ENCODE measurements around the gene MOGAT3. TPM values are rescaled to one million over a fixed set of nuclear protein-coding genes. Genes with fewer than 3 reads are reported as not detected.

Gene MOGAT3
- total RNA-seq, 1 experiment from 2014 or later: 0.15 TPM

GRCh38 chr7:101174322-101174854 is 26.4 kb downstream of the MOGAT3 start:
- H3K4me3 Mint-ChIP-seq: peak overlapping the region; percentile 48 to 82
- Histone ChIP-seq H2BK120ac (ENCODE audit: low read depth, low read length, poor library complexity, severe bottlenecking) (no peak overlapping the region), H3K9me3 (ENCODE audit: control insufficient read depth, low read depth, low read length) (no peaks in the 10 kb centered on the region), H4K8ac (replicated peaks; ENCODE audit: insufficient read length, low read depth, low read length) (no peak overlapping the region), H3K79me2 (ENCODE audit: insufficient read depth, low read length) (no peaks in the 10 kb centered on the region), H3T11ph (ENCODE audit: low read length) (no peak overlapping the region), H3K4me2 (ENCODE audit: insufficient read depth, insufficient read length, low read length) (peak overlapping the region; percentile 68), H3K56ac (ENCODE audit: insufficient read length, low read depth, low read length) (no peak overlapping the region), H3K14ac (ENCODE audit: insufficient read depth, low read length) (no peak overlapping the region), H3K4me1 (ENCODE audit: insufficient read depth, low read length) (peaks cover 3% of the 10 kb centered on the region; the same call in 1 of the 2 replicates), H4K91ac (ENCODE audit: insufficient read length, low read depth, low read length) (no peak overlapping the region), H3K18ac (ENCODE audit: insufficient read length, low read depth, low read length) (no peak overlapping the region), H2AK5ac (ENCODE audit: insufficient read length, low read length) (no peak overlapping the region), H2BK12ac (ENCODE audit: insufficient read length, low read depth, low read length) (no peak overlapping the region), H2AFZ (ENCODE audit: low read length) (no peak overlapping the region), H2BK20ac (ENCODE audit: low read depth, low read length, poor library complexity, severe bottlenecking) (no peak overlapping the region), H3K23ac (ENCODE audit: insufficient read length, low read depth, low read length) (no peak overlapping the region), H4K5ac (ENCODE audit: insufficient read length, low read depth, low read length) (no peak overlapping the region), H4K20me1 (ENCODE audit: control insufficient read depth, insufficient read depth, insufficient read length) (no peaks in the 10 kb centered on the region), H3K9ac (ENCODE audit: extremely low read depth, insufficient read length, low read length) (no peak overlapping the region), H2BK5ac (ENCODE audit: insufficient read length, low read length) (no peak overlapping the region), H3K4ac (ENCODE audit: low read depth, low read length) (no peak overlapping the region), H3K27ac (ENCODE audit: insufficient read length, low read depth, low read length) (no peak overlapping the region), H3K27me3 (ENCODE audit: insufficient read depth, low read length) (peaks cover 69% of the 10 kb centered on the region), H2BK15ac (ENCODE audit: low read depth, low read length) (no peak overlapping the region), H3K23me2 (ENCODE audit: insufficient read length, low read depth, low read length, poor library complexity, severe bottlenecking) (peaks cover 35% of the 10 kb centered on the region), H3K79me1 (ENCODE audit: insufficient read depth, low read depth, low read length, poor library complexity, severe bottlenecking) (no peaks in the 10 kb centered on the region)
- no CpG with 5 or more reads among the region's 28 CpGs for WGBS (ENCODE audit: extremely low coverage, insufficient read length, low lambda C conversion rate)
- no peak overlapping the region; a peak in 2 of 7 replicates for H3K27ac Mint-ChIP-seq
- H3K36me3 Mint-ChIP-seq (ENCODE audit: insufficient read depth in 1 of 3, low read depth in 3 of 3): no peaks in the 10 kb centered on the region
- peaks cover 0 to 2% of the 10 kb centered on the region in 2 experiments; a peak in 2 of 5 replicates for H3K9me3 Mint-ChIP-seq
- TF ChIP-seq, protein P1, sequence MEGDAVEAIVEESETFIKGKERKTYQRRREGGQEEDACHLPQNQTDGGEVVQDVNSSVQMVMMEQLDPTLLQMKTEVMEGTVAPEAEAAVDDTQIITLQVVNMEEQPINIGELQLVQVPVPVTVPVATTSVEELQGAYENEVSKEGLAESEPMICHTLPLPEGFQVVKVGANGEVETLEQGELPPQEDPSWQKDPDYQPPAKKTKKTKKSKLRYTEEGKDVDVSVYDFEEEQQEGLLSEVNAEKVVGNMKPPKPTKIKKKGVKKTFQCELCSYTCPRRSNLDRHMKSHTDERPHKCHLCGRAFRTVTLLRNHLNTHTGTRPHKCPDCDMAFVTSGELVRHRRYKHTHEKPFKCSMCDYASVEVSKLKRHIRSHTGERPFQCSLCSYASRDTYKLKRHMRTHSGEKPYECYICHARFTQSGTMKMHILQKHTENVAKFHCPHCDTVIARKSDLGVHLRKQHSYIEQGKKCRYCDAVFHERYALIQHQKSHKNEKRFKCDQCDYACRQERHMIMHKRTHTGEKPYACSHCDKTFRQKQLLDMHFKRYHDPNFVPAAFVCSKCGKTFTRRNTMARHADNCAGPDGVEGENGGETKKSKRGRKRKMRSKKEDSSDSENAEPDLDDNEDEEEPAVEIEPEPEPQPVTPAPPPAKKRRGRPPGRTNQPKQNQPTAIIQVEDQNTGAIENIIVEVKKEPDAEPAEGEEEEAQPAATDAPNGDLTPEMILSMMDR (conservative IDR thresholded peaks at IDR 0.05): no peak
- peaks cover 38 to 46% of the 10 kb centered on the region in 2 experiments for H3K4me1 Mint-ChIP-seq
- DNase-seq: peak; percentile 66
- peaks cover 100% of the 10 kb centered on the region for H3K27me3 Mint-ChIP-seq (ENCODE audit: low read depth)
